Measurements from ENCODE around the gene TIMM23. TPM values are rescaled to one million over a fixed set of nuclear protein-coding genes. Genes with fewer than 3 reads are reported as not detected.
A peak's percentile ranks its signal among the peaks of the same experiment; 100 is the strongest.

TIMM23 gene
- total and polyA plus RNA-seq, 4 donors, result 41.8 to 66.8 (median 42.7) TPM

GRCh38 chr10:46019569-46020343, 47.5 kb downstream of the TIMM23 start (continued):
- TF ChIP-seq JUND (IDR thresholded peaks at IDR 0.05), result no peak
- no peak for TF ChIP-seq GABPA (IDR thresholded peaks at IDR 0.05 in 1 of 2, conservative IDR thresholded peaks at IDR 0.05 in 1 of 2)
- TF ChIP-seq YY1 (IDR thresholded peaks at IDR 0.05), result no peak
- no peak for TF ChIP-seq RAD21 (IDR thresholded peaks at IDR 0.05)
- peak; percentile 36 for TF ChIP-seq TAF1 (conservative IDR thresholded peaks at IDR 0.05)
- TF ChIP-seq FOXA2 (IDR thresholded peaks at IDR 0.05), result no peak
- TF ChIP-seq, protein P1, sequence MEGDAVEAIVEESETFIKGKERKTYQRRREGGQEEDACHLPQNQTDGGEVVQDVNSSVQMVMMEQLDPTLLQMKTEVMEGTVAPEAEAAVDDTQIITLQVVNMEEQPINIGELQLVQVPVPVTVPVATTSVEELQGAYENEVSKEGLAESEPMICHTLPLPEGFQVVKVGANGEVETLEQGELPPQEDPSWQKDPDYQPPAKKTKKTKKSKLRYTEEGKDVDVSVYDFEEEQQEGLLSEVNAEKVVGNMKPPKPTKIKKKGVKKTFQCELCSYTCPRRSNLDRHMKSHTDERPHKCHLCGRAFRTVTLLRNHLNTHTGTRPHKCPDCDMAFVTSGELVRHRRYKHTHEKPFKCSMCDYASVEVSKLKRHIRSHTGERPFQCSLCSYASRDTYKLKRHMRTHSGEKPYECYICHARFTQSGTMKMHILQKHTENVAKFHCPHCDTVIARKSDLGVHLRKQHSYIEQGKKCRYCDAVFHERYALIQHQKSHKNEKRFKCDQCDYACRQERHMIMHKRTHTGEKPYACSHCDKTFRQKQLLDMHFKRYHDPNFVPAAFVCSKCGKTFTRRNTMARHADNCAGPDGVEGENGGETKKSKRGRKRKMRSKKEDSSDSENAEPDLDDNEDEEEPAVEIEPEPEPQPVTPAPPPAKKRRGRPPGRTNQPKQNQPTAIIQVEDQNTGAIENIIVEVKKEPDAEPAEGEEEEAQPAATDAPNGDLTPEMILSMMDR (IDR thresholded peaks at IDR 0.05; ENCODE audit: low read depth, low read length, missing input control), result peak; percentile 12
- peak; percentile 80 to 86 for TF ChIP-seq HNF4A (conservative IDR thresholded peaks at IDR 0.05)
- TF ChIP-seq ATF3 (IDR thresholded peaks at IDR 0.05), result no peak

DNA sequence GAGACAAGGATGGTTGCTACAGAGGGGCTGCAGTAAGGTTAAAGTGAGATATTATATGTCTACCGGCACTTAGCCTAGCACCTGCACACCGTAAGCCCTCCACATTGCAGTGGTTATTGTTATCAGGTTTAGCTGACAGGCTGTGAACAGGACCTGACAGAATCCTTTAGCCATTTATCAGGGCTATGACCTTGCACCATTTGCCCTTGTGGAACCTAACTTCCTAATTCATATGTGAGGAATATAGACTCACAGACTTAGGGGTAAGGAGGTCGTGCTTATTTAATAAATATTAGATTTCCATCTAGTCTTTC, 48.0 kb downstream of the TIMM23 start:
- H3K36me3 ChIP-seq (ENCODE audit: control insufficient read depth in 4 of 4, insufficient read depth in 3 of 4, low read depth in 1 of 4, low read length in 3 of 4), result peaks cover 1 to 7% (median 5%) of the 10 kb centered on the region in 4 donors
- peak overlapping the region; percentile 66 to 67 for H3K27ac ChIP-seq (ENCODE audit: low read depth in 1 of 2, low read length in 2 of 2)
- 44% methylated on average over 3 of the region's 3 CpGs for WGBS
- no peaks in the 10 kb centered on the region for H3K27me3 ChIP-seq (ENCODE audit: control insufficient read depth in 4 of 4, insufficient read depth in 4 of 4, low read length in 3 of 4)
- H3K9ac ChIP-seq (ENCODE audit: low read depth in 1 of 2, low read length in 2 of 2), result no peak overlapping the region
- peaks cover 7 to 79% (median 75%) of the 10 kb centered on the region in 4 donors for H3K4me1 ChIP-seq (ENCODE audit: control insufficient read depth in 4 of 4, insufficient read depth in 4 of 4, low read length in 3 of 4)
- H3K4me3 ChIP-seq (ENCODE audit: low read depth in 1 of 3, low read length in 3 of 3), result peak overlapping the region in 1 of 3 donors; percentile 25
- DNase-seq (ENCODE audit: low spot score), result no peak
- no peaks in the 10 kb centered on the region for H3K9me3 ChIP-seq (ENCODE audit: control insufficient read depth in 4 of 4, low read length in 3 of 4)
- TF ChIP-seq TAF1 (conservative IDR thresholded peaks at IDR 0.05) (no peak), JUND (IDR thresholded peaks at IDR 0.05) (no peak), YY1 (IDR thresholded peaks at IDR 0.05) (no peak), RXRA (IDR thresholded peaks at IDR 0.05) (no peak), SP1 (IDR thresholded peaks at IDR 0.05) (no peak), HNF4A (conservative IDR thresholded peaks at IDR 0.05) (no peak), GABPA (IDR thresholded peaks at IDR 0.05 in 1 of 2, conservative IDR thresholded peaks at IDR 0.05 in 1 of 2) (no peak), FOXA1 (IDR thresholded peaks at IDR 0.05) (no peak), HNF4G (IDR thresholded peaks at IDR 0.05) (no peak), RAD21 (IDR thresholded peaks at IDR 0.05) (no peak), ZBTB33 (IDR thresholded peaks at IDR 0.05) (no peak)
- TF ChIP-seq, protein P2, sequence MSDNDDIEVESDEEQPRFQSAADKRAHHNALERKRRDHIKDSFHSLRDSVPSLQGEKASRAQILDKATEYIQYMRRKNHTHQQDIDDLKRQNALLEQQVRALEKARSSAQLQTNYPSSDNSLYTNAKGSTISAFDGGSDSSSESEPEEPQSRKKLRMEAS (IDR thresholded peaks at IDR 0.05), result no peak
- TF ChIP-seq, protein P1 (IDR thresholded peaks at IDR 0.05; ENCODE audit: low read depth, low read length, missing input control), result no peak
